ENCODE data around the gene NAP1L4.

GRCh38 chr11:2964782-2965181 lies 27.3 kb downstream of the NAP1L4 start:
- TF ChIP-seq, protein P1, sequence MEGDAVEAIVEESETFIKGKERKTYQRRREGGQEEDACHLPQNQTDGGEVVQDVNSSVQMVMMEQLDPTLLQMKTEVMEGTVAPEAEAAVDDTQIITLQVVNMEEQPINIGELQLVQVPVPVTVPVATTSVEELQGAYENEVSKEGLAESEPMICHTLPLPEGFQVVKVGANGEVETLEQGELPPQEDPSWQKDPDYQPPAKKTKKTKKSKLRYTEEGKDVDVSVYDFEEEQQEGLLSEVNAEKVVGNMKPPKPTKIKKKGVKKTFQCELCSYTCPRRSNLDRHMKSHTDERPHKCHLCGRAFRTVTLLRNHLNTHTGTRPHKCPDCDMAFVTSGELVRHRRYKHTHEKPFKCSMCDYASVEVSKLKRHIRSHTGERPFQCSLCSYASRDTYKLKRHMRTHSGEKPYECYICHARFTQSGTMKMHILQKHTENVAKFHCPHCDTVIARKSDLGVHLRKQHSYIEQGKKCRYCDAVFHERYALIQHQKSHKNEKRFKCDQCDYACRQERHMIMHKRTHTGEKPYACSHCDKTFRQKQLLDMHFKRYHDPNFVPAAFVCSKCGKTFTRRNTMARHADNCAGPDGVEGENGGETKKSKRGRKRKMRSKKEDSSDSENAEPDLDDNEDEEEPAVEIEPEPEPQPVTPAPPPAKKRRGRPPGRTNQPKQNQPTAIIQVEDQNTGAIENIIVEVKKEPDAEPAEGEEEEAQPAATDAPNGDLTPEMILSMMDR (IDR thresholded peaks at IDR 0.05; ENCODE audit: poor library complexity, severe bottlenecking): no peak
- no peak for TF ChIP-seq MXI1 (conservative IDR thresholded peaks at IDR 0.05; ENCODE audit: poor library complexity, severe bottlenecking)
- TF ChIP-seq RAD21 (conservative IDR thresholded peaks at IDR 0.05): no peak

Measured in neural cell (in vitro differentiated cells).